Caco-2 (cell line): Measurements from ENCODE around the gene GAS6. TPM values are rescaled to one million over a fixed set of nuclear protein-coding genes. Genes with fewer than 3 reads are reported as not detected.

ENCODE experiments used
- BruUV-seq: library from RNA; stranded (reverse); fragments of 400-500 nt; replicated peaks from 2 replicates; lab custom pipeline; 2021; lab: Mats Ljungman, UMichigan
- CTCF ChIA-PET: fragments of 300-600 bp; sonication (Branson Sonifier 250); formaldehyde crosslinking; loops from one replicate; lab custom pipeline; 2022; ENCODE audit warnings: antibody characterized with exemption; lab: Charles Lee
- POLR2A ChIA-PET: fragments of 300-600 bp; sonication (Branson Sonifier 250); formaldehyde crosslinking; loops from one replicate; lab custom pipeline; 2022; ENCODE audit warnings: antibody characterized with exemption; lab: Charles Lee
- DNase-seq, 2 experiments: peaks; one replicate each; pipeline versions ENCODE4 v3.0.0 to v3.0.0-alpha.2; 2020 to 2022
- H3K27me3 ChIP-seq: replicated peaks from 2 replicates; pipeline ENCODE4 v1.6.0; 2011; ENCODE audit warnings: low read length; ENCODE audit not compliant: control insufficient read depth, insufficient read depth
- H3K36me3 ChIP-seq: 2 replicates; pipeline ENCODE4 v1.5.1; 2011; ENCODE audit warnings: low read length; ENCODE audit not compliant: control insufficient read depth, insufficient read depth
- H3K4me1 ChIP-seq: fragments of 250-450 bp; sonication (Bioruptor Pico); 2 replicates; pipeline ENCODE4 v1.5.1; 2020; ENCODE audit warnings: mild to moderate bottlenecking
- H3K4me3 ChIP-seq: 2 replicates; pipeline ENCODE4 v1.5.1; 2011; ENCODE audit warnings: low read depth, mild to moderate bottlenecking, control low read depth, low read length
- H3K9me3 ChIP-seq: fragments of 250-450 bp; sonication (Bioruptor Pico); 2 replicates; pipeline ENCODE4 v1.5.1; 2020; ENCODE audit warnings: mild to moderate bottlenecking, moderate library complexity
- H3K27ac Mint-ChIP-seq: one replicate; pipeline ENCODE4 v1.8.0; 2022; ENCODE audit warnings: mixed read lengths; ENCODE audit not compliant: unreplicated experiment
- H3K27me3 Mint-ChIP-seq: one replicate; pipeline ENCODE4 v1.8.0; 2022; ENCODE audit warnings: mixed read lengths; ENCODE audit not compliant: insufficient read depth, unreplicated experiment
- H3K36me3 Mint-ChIP-seq: one replicate; pipeline ENCODE4 v1.8.0; 2022; ENCODE audit warnings: mild to moderate bottlenecking, mixed read lengths; ENCODE audit not compliant: insufficient read depth, unreplicated experiment
- H3K4me1 Mint-ChIP-seq: one replicate; pipeline ENCODE4 v1.8.0; 2022; ENCODE audit warnings: low read depth, mixed read lengths; ENCODE audit not compliant: unreplicated experiment
- H3K4me3 Mint-ChIP-seq: one replicate; pipeline ENCODE4 v1.8.0; 2022; ENCODE audit warnings: mild to moderate bottlenecking, moderate library complexity, mixed read lengths; ENCODE audit not compliant: unreplicated experiment
- H3K9me3 Mint-ChIP-seq: one replicate; pipeline ENCODE4 v1.8.0; 2022; ENCODE audit warnings: mixed read lengths; ENCODE audit not compliant: unreplicated experiment
- CTCF ChIP-seq, 2 experiments: fragments of 200-600 bp in 1 of 2; IDR thresholded peaks; 1 replicate in 1 of 2; 2 replicates in 1 of 2; pipeline versions ENCODE4 v1.5.1 to v1.8.0; 2011 to 2022; ENCODE audit warnings: antibody characterized with exemption in 1 of 2, control low read depth in 1 of 2, inconsistent platforms in 1 of 2, low read depth in 1 of 2, low read length in 1 of 2, mild to moderate bottlenecking in 1 of 2, moderate library complexity in 1 of 2; ENCODE audit not compliant: insufficient read depth in 1 of 2, severe bottlenecking in 1 of 2, unreplicated experiment in 1 of 2
- intact Hi-C: fragments of 100-400 bp; cut with micrococcal nuclease; formaldehyde crosslinking; loops from one replicate; pipeline ENCODE4 v1.10.0; 2022; ENCODE audit not compliant: unreplicated experiment
- total RNA-seq: library from RNA; stranded (reverse); gene quantifications from 2 replicates; pipeline ENCODE4 v1.2.3, GENCODE V29; 2022

GAS6 gene
- total RNA-seq, 1 experiment from 2014 or later, result 34.8 TPM

DNA sequence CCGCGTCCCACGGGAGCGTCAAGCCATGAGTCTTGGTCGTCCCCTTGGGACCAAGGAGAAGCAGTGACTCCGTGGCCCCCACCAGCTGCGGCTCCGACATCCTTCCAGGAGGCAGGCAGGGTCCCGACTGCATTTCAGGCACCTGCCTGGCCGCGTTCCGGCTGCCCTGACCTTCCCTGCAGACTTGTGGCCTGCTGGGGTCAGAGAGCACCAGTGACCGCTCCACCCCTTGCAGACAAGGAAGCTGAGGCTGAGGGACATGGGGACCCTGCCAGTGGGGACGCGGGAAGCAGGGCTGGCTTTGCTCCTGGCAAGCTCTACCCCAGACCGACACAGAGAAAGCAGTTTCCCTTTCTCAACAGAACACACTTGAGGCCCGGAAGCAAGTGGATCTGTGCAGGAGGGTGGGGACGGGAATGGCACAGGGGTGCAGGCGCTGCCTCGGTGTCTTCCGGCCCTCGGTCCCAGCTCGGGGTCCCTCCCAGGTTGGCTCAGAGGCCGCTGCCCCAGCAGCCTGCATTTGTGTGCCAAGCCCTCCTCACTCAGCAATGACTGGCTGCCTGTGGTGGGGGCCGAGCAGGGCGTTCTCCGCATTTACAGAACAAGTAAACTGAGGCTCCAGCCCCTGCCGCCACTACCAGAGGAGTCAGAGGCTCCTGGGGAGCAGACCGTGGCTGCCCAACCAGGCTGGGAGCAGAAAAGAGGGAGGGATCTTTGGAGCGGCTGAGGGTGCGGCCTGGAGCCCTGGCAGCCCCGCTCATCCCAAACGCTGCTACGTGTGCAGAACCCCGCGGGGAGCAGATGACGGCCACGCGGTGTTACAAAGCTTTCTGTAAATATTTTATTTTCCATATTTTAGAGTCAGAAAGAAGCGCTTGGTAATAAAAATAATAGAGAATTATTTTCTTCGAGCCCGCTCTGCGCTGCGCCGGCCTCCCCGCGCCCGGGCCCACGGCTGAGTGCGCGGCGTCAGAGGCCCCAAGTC is 43.9 kb downstream of the GAS6 start:
- no peak overlapping the region for H3K4me3 Mint-ChIP-seq
- H3K27me3 Mint-ChIP-seq, result no peaks in the 10 kb centered on the region
- intact Hi-C loops, result no loop called here
- no peaks in the 10 kb centered on the region for H3K4me1 ChIP-seq
- H3K27ac Mint-ChIP-seq, result no peak overlapping the region
- no peak overlapping the region for H3K4me3 ChIP-seq
- H3K9me3 Mint-ChIP-seq, result no peaks in the 10 kb centered on the region
- no TSS peak for BruUV-seq
- no peaks in the 10 kb centered on the region for H3K4me1 Mint-ChIP-seq
- H3K36me3 ChIP-seq, result 0 out of 2 replicates have a peak, but pooled peaks cover 1% of the 10 kb centered on the region
- CTCF ChIA-PET, result interaction anchor here (0.6 kb wide), 1 partner anchor 126 kb away, joined by 3 read pairs; no protein-coding TSS in a partner anchor
- no peak for TF ChIP-seq CTCF (IDR thresholded peaks at IDR 0.05; ENCODE audit: insufficient read depth in 1 of 2, low read depth in 1 of 2, low read length in 1 of 2, severe bottlenecking in 1 of 2, unreplicated experiment in 1 of 2)
- H3K36me3 Mint-ChIP-seq, result peaks cover 21% of the 10 kb centered on the region
- no peak for DNase-seq
- H3K9me3 ChIP-seq, result no peaks in the 10 kb centered on the region
- POLR2A ChIA-PET, result interaction anchor here (0.6 kb wide), 1 partner anchor 233 kb away, joined by 7 read pairs; no protein-coding TSS in a partner anchor
- no peaks in the 10 kb centered on the region for H3K27me3 ChIP-seq

DNA sequence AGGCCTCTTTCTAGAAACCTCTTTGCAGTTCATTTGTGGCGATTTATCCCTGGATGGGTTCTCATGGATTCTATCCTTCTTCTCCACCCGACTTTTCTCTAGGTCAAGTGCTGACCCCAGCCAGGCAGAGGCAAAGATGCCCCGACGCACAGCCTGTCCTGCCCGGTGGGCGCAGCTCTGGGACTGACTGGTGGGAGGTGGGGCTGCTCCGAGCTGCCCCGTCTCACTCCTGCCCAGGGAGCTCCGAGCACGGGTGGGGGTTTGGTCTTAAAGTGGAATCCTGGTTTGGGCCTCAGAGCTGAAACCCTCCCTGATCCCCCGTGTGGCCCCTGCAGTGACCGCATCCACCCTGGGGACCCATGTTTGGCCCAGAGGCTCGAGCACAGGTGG is 44.5 kb downstream of the GAS6 start:
- 0 out of 2 replicates have a peak, but pooled peaks cover 1% of the 10 kb centered on the region for H3K36me3 ChIP-seq
- H3K27ac Mint-ChIP-seq, result no peak overlapping the region
- H3K4me3 Mint-ChIP-seq, result no peak overlapping the region
- ChIA-PET CTCF (no interaction called here), POLR2A (no interaction called here)
- no peak overlapping the region for H3K4me3 ChIP-seq
- H3K9me3 Mint-ChIP-seq, result no peaks in the 10 kb centered on the region
- H3K36me3 Mint-ChIP-seq, result peaks cover 21% of the 10 kb centered on the region
- intact Hi-C loops, result no loop called here
- no peaks in the 10 kb centered on the region for H3K27me3 ChIP-seq
- H3K4me1 ChIP-seq, result peaks cover 2% of the 10 kb centered on the region; the same call in 1 of the 2 replicates
- no peak for TF ChIP-seq CTCF (IDR thresholded peaks at IDR 0.05; ENCODE audit: insufficient read depth in 1 of 2, low read depth in 1 of 2, low read length in 1 of 2, severe bottlenecking in 1 of 2, unreplicated experiment in 1 of 2)
- no peaks in the 10 kb centered on the region for H3K9me3 ChIP-seq
- no TSS peak for BruUV-seq
- no peak for DNase-seq
- H3K4me1 Mint-ChIP-seq, result no peaks in the 10 kb centered on the region
- H3K27me3 Mint-ChIP-seq, result no peaks in the 10 kb centered on the region

DNA sequence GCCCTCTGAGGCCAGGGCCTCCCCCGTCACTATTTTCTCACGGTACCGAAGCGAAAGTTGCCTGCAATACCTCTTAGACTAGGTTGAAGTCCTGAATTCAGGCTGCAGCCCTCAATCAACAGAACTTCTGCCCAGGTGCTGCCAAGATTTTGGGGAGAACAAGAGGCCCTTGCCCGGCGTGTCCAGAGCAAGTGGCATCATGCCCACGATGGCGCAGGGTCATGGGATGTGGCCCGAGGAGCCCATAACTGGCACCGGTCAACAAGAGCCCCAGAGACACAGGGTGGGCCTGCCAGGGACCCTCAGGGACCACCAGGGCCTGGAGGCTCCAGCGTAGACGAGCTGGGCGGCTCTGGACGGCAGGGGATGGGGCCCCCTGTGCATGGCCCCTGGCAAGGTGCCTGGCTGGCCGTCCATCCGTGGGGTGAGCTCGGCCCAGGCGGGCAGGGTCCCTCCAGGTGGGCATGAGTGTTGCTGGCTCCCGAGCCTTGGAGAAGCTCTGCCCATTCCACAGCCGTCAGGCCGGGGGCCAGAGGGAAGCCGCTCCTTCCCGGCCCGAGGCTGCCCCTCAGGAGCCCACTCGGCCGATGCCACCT is 45.1 kb downstream of the GAS6 start:
- CTCF ChIA-PET, result no interaction called here
- H3K4me3 Mint-ChIP-seq, result no peak overlapping the region
- Histone ChIP-seq H3K4me1 (peaks cover 6% of the 10 kb centered on the region; the same call in 1 of the 2 replicates), H3K36me3 (0 out of 2 replicates have a peak, but pooled peaks cover 1% of the 10 kb centered on the region), H3K9me3 (no peaks in the 10 kb centered on the region), H3K4me3 (no peak overlapping the region), H3K27me3 (no peaks in the 10 kb centered on the region)
- H3K27ac Mint-ChIP-seq, result no peak overlapping the region
- no peak for DNase-seq
- H3K36me3 Mint-ChIP-seq, result peaks cover 21% of the 10 kb centered on the region
- no peak for TF ChIP-seq CTCF (IDR thresholded peaks at IDR 0.05; ENCODE audit: insufficient read depth in 1 of 2, low read depth in 1 of 2, low read length in 1 of 2, severe bottlenecking in 1 of 2, unreplicated experiment in 1 of 2)
- no peaks in the 10 kb centered on the region for H3K27me3 Mint-ChIP-seq
- no peaks in the 10 kb centered on the region for H3K9me3 Mint-ChIP-seq
- POLR2A ChIA-PET, result no interaction called here
- intact Hi-C loops, result no loop called here
- no TSS peak for BruUV-seq
- H3K4me1 Mint-ChIP-seq, result no peaks in the 10 kb centered on the region
